ENCODE results near the gene NAT8L. TPM values are rescaled to one million over a fixed set of nuclear protein-coding genes. Genes with fewer than 3 reads are reported as not detected.

NAT8L gene
- total RNA-seq, 1 experiment from 2014 or later, result 9.2 TPM

GRCh38 chr4:2087170-2087569 lies 28.0 kb downstream of the NAT8L start:
- ChIA-PET CTCF (interaction anchor here (0.9 to 1.4 kb wide), 2 partner anchors 9 to 176 kb away, joined by 3 to 4 read pairs; no protein-coding TSS in a partner anchor), RAD21 (ENCODE audit: low non-redundant PET in 1 of 2, low total read pairs in 2 of 2, uncharacterized antibody in 2 of 2, unreplicated experiment in 2 of 2) (no interaction called here), POLR2A (no interaction called here)
- Histone ChIP-seq H3K4me1 (ENCODE audit: control insufficient read depth in 1 of 2, insufficient read depth in 2 of 2, low read length in 2 of 2) (0 out of 4 replicates have a peak, but pooled peaks cover 0 to 2% of the 10 kb centered on the region in 2 experiments), H3K4me2 (ENCODE audit: low read length) (no peak overlapping the region), H3K9ac (ENCODE audit: low read length) (no peak overlapping the region), H3K27me3 (ENCODE audit: insufficient read depth, low read length) (no peaks in the 10 kb centered on the region), H3K4me3 (replicated peaks in 1 of 2; ENCODE audit: low read depth in 1 of 2, low read length in 2 of 2) (no peak overlapping the region), H2AFZ (ENCODE audit: low read depth, low read length, poor library complexity, severe bottlenecking) (peak overlapping the region; percentile 40), H3K27ac (ENCODE audit: low read depth, low read length) (no peak overlapping the region), H3K79me2 (ENCODE audit: insufficient read depth, low read length) (no peaks in the 10 kb centered on the region), H3K9me3 (ENCODE audit: control insufficient read depth in 1 of 2, insufficient read depth in 1 of 2, low read depth in 1 of 2, low read length in 2 of 2) (no peaks in the 10 kb centered on the region), H3K9me2 (ENCODE audit: insufficient read depth) (no peaks in the 10 kb centered on the region), H4K20me1 (ENCODE audit: insufficient read depth) (no peaks in the 10 kb centered on the region), H3K36me3 (ENCODE audit: control insufficient read depth in 1 of 2, insufficient read depth in 2 of 2, low read length in 2 of 2) (no peaks in the 10 kb centered on the region)
- ATAC-seq (0 out of 2 replicates have a peak, but pooled peaks have one; percentile 53), DNase-seq (ENCODE audit: low read depth, low spot score) (no peak)
- no peak for TF ChIP-seq CBX3 (IDR thresholded peaks at IDR 0.05; ENCODE audit: low read depth)
- TF ChIP-seq, protein P1, sequence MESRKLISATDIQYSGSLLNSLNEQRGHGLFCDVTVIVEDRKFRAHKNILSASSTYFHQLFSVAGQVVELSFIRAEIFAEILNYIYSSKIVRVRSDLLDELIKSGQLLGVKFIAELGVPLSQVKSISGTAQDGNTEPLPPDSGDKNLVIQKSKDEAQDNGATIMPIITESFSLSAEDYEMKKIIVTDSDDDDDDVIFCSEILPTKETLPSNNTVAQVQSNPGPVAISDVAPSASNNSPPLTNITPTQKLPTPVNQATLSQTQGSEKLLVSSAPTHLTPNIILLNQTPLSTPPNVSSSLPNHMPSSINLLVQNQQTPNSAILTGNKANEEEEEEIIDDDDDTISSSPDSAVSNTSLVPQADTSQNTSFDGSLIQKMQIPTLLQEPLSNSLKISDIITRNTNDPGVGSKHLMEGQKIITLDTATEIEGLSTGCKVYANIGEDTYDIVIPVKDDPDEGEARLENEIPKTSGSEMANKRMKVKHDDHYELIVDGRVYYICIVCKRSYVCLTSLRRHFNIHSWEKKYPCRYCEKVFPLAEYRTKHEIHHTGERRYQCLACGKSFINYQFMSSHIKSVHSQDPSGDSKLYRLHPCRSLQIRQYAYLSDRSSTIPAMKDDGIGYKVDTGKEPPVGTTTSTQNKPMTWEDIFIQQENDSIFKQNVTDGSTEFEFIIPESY (IDR thresholded peaks at IDR 0.05; ENCODE audit: extremely low read depth, insufficient replicate concordance, low read length), result no peak
- no peak for TF ChIP-seq EZH2phosphoT487 (IDR thresholded peaks at IDR 0.05; ENCODE audit: borderline replicate concordance)
- TF ChIP-seq RAD21 (IDR thresholded peaks at IDR 0.05; ENCODE audit: low read depth), result peak; percentile 39
- no peak for TF ChIP-seq ATF3 (IDR thresholded peaks at IDR 0.05)
- no peak for TF ChIP-seq FOSL1 (IDR thresholded peaks at IDR 0.05; ENCODE audit: low read depth)
- TF ChIP-seq, protein P2, sequence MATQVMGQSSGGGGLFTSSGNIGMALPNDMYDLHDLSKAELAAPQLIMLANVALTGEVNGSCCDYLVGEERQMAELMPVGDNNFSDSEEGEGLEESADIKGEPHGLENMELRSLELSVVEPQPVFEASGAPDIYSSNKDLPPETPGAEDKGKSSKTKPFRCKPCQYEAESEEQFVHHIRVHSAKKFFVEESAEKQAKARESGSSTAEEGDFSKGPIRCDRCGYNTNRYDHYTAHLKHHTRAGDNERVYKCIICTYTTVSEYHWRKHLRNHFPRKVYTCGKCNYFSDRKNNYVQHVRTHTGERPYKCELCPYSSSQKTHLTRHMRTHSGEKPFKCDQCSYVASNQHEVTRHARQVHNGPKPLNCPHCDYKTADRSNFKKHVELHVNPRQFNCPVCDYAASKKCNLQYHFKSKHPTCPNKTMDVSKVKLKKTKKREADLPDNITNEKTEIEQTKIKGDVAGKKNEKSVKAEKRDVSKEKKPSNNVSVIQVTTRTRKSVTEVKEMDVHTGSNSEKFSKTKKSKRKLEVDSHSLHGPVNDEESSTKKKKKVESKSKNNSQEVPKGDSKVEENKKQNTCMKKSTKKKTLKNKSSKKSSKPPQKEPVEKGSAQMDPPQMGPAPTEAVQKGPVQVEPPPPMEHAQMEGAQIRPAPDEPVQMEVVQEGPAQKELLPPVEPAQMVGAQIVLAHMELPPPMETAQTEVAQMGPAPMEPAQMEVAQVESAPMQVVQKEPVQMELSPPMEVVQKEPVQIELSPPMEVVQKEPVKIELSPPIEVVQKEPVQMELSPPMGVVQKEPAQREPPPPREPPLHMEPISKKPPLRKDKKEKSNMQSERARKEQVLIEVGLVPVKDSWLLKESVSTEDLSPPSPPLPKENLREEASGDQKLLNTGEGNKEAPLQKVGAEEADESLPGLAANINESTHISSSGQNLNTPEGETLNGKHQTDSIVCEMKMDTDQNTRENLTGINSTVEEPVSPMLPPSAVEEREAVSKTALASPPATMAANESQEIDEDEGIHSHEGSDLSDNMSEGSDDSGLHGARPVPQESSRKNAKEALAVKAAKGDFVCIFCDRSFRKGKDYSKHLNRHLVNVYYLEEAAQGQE (IDR thresholded peaks at IDR 0.05; ENCODE audit: low read depth), result no peak
- no peak for TF ChIP-seq YY1 (IDR thresholded peaks at IDR 0.05; ENCODE audit: extremely low read depth, insufficient replicate concordance, low read depth, low read length)
- no peak for TF ChIP-seq CEBPB (IDR thresholded peaks at IDR 0.05; ENCODE audit: low read depth)
- no peak for TF ChIP-seq SIN3A (IDR thresholded peaks at IDR 0.05; ENCODE audit: low read depth)
- peak; percentile 32 for TF ChIP-seq SP1 (IDR thresholded peaks at IDR 0.05; ENCODE audit: low read depth)
- TF ChIP-seq, protein P3, sequence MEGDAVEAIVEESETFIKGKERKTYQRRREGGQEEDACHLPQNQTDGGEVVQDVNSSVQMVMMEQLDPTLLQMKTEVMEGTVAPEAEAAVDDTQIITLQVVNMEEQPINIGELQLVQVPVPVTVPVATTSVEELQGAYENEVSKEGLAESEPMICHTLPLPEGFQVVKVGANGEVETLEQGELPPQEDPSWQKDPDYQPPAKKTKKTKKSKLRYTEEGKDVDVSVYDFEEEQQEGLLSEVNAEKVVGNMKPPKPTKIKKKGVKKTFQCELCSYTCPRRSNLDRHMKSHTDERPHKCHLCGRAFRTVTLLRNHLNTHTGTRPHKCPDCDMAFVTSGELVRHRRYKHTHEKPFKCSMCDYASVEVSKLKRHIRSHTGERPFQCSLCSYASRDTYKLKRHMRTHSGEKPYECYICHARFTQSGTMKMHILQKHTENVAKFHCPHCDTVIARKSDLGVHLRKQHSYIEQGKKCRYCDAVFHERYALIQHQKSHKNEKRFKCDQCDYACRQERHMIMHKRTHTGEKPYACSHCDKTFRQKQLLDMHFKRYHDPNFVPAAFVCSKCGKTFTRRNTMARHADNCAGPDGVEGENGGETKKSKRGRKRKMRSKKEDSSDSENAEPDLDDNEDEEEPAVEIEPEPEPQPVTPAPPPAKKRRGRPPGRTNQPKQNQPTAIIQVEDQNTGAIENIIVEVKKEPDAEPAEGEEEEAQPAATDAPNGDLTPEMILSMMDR (IDR thresholded peaks at IDR 0.05 in 2 of 3, conservative IDR thresholded peaks at IDR 0.05 in 1 of 3; ENCODE audit: borderline replicate concordance in 1 of 3, insufficient read depth in 1 of 3, low read depth in 2 of 3, low read length in 2 of 3), result peak; percentile 15 to 52 (median 30); a peak in 4 of 6 replicates
- TF ChIP-seq POLR2A (IDR thresholded peaks at IDR 0.05; ENCODE audit: borderline replicate concordance, extremely low read depth, insufficient read depth, insufficient read length), result no peak
- no TSS peak for BruUV-seq (replicated peaks)
- intact Hi-C loops (cut with micrococcal nuclease), result no loop called here
